Measurements from ENCODE around the gene ODR4. TPM values are rescaled to one million over a fixed set of nuclear protein-coding genes. Genes with fewer than 3 reads are reported as not detected.

The ODR4 gene
- total and polyA plus RNA-seq, 10 donors, result 6.2 to 22.1 (median 16.9) TPM

- 57 to 77% (median 67%) methylated on average over 5 of the region's 5 CpGs for WGBS, 5 donors
- Histone ChIP-seq H3K4me3 (no peak overlapping the region), H3K27me3 (replicated peaks in 1 of 7) (no peaks in the 10 kb centered on the region), H3K36me3 (peaks cover 0 to 11% (median 0%) of the 10 kb centered on the region in 6 donors), H3K4me1 (peaks cover 0 to 7% (median 0%) of the 10 kb centered on the region in 6 donors), H3K27ac (no peak overlapping the region), H3K9me3 (no peaks in the 10 kb centered on the region)
- DNase-seq, result no peak
- intact Hi-C loops (cut with DNase I; ENCODE audit: low total_unique reads), result no loop called here
- TF ChIP-seq POLR2AphosphoS5 (IDR thresholded peaks at IDR 0.05) (no peak), CTCF (IDR thresholded peaks at IDR 0.05 in 8 of 11, conservative IDR thresholded peaks at IDR 0.05 in 3 of 11) (no peak), POLR2A (IDR thresholded peaks at IDR 0.05) (no peak)
Observed at GRCh38 chr1:186438567-186438966, 62.9 kb downstream of the ODR4 start.

- Histone ChIP-seq H3K4me1 (peaks cover 0 to 7% (median 0%) of the 10 kb centered on the region in 6 donors), H3K27ac (no peak overlapping the region), H3K36me3 (peaks cover 0 to 11% (median 0%) of the 10 kb centered on the region in 6 donors), H3K4me3 (no peak overlapping the region), H3K27me3 (replicated peaks in 1 of 7) (no peaks in the 10 kb centered on the region), H3K9me3 (no peaks in the 10 kb centered on the region)
- WGBS, 5 donors, result 43 to 70% (median 55%) methylated on average over 3 of the region's 3 CpGs
- no peak for DNase-seq
- TF ChIP-seq CTCF (IDR thresholded peaks at IDR 0.05 in 8 of 11, conservative IDR thresholded peaks at IDR 0.05 in 3 of 11) (no peak), POLR2AphosphoS5 (IDR thresholded peaks at IDR 0.05) (no peak), POLR2A (IDR thresholded peaks at IDR 0.05) (no peak)
- intact Hi-C loops (cut with DNase I; ENCODE audit: low total_unique reads), result no loop called here
Observed at GRCh38 chr1:186440584-186440983, 64.9 kb downstream of the ODR4 start.

GRCh38 chr1:186442651-186443375 is 67.2 kb downstream of the ODR4 start:
- Histone ChIP-seq H3K4me3 (no peak overlapping the region), H3K27ac (peak overlapping the region in 1 of 8 donors; percentile 41), H3K27me3 (replicated peaks in 1 of 7) (no peaks in the 10 kb centered on the region), H3K4me1 (peaks cover 0 to 7% (median 0%) of the 10 kb centered on the region in 6 donors), H3K9me3 (no peaks in the 10 kb centered on the region), H3K36me3 (no peaks in the 10 kb centered on the region)
- DNase-seq, result no peak
- 10 to 37% (median 22%) methylated on average over 1 of the region's 1 CpG for WGBS, 5 donors
- intact Hi-C loops (cut with DNase I; ENCODE audit: low total_unique reads), result no loop called here
- TF ChIP-seq CTCF (IDR thresholded peaks at IDR 0.05 in 8 of 11, conservative IDR thresholded peaks at IDR 0.05 in 3 of 11) (no peak), POLR2A (IDR thresholded peaks at IDR 0.05) (no peak), POLR2AphosphoS5 (IDR thresholded peaks at IDR 0.05) (no peak)

DNA sequence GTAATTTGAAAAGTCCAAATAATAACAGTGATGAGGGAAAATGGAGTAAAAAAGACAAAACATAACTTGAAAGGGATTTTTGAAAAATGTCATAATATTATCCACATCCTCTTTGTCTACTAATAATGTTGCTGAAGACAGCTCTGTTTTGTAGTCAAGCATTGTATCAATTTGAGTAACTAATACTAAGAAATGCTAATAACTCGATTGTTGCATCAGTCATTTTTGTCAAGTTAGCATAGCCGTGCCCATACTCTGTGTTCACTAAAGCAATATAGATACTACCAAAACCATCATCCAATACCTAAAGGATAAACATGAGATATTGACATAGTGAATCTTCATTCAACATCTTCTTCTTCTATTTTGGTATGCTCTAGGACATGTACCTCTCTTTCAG is 68.0 kb downstream of the ODR4 start:
- no peak for TF ChIP-seq POLR2AphosphoS5 (IDR thresholded peaks at IDR 0.05)
- no peak for TF ChIP-seq POLR2A (IDR thresholded peaks at IDR 0.05)
- TF ChIP-seq CTCF (IDR thresholded peaks at IDR 0.05 in 8 of 11, conservative IDR thresholded peaks at IDR 0.05 in 3 of 11), result no peak
- 68 to 83% (median 74%) methylated on average over 2 of the region's 2 CpGs for WGBS, 5 donors
- Histone ChIP-seq H3K27ac (no peak overlapping the region), H3K36me3 (no peaks in the 10 kb centered on the region), H3K4me1 (peaks cover 0 to 7% (median 0%) of the 10 kb centered on the region in 6 donors), H3K4me3 (no peak overlapping the region), H3K9me3 (no peaks in the 10 kb centered on the region), H3K27me3 (replicated peaks in 1 of 7) (no peaks in the 10 kb centered on the region)
- DNase-seq, result no peak
- intact Hi-C loops (cut with DNase I; ENCODE audit: low total_unique reads), result no loop called here
